GM21390 (cell line): ENCODE measurements around the gene OR10G2.

Experiments
- ATAC-seq: cut with Tn5 transposase; IDR thresholded peaks from one replicate; pipeline ENCODE4 v1.9.1; 2021; ENCODE audit not compliant: unreplicated experiment

The OR10G2 gene

GRCh38 chr14:21589317-21589716, 45.4 kb downstream of the OR10G2 start:
- ATAC-seq: no peak
